HG02870 (cell line): ENCODE measurements around the gene NT5C.
A peak's percentile ranks its signal among the peaks of the same experiment; 100 is the strongest.
"Not testable (repeated sequence)": the region's sequence is repeated elsewhere in the genome, so short reads cannot be mapped to it uniquely, and the experiment has no call there.

Source experiments
- ATAC-seq: cut with Tn5 transposase; IDR thresholded peaks from one replicate; pipeline ENCODE4 v1.9.1; 2021; ENCODE audit warnings: mild to moderate bottlenecking, moderate library complexity; ENCODE audit not compliant: unreplicated experiment

Gene NT5C

GRCh38 chr17:75131278-75132017 lies at the start of gene NT5C:
Gene NT5C, minus strand, starts transcription at chr17:75131742. Its CDS starts 35 bp downstream, at chr17:75131707.
- peak; percentile 74 for ATAC-seq

GRCh38 chr17:75181110-75181509 lies 49.6 kb upstream of the NT5C start:
- ATAC-seq = no peak

GRCh38 chr17:75178453-75178852 lies 46.9 kb upstream of the NT5C start:
- no peak for ATAC-seq

DNA sequence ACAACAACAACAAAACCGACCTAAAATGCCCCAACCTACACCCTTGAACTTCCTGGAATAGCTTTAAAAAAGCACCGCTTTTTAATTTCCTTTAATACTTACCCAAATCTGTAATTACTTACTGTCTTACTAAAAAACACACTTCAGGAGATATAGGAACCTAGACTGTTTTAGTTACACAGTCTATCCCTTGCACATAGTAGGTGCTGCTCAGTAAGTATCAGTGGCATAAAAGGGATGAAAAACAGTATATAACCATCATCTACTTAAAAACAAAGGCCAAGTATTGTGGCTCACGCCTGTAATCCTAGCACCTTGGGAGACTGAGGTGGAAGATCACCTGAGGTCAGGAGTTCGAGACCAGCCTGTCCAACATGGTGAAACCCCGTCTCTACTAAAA lies 45.1 kb upstream of the NT5C start:
- no peak for ATAC-seq

DNA sequence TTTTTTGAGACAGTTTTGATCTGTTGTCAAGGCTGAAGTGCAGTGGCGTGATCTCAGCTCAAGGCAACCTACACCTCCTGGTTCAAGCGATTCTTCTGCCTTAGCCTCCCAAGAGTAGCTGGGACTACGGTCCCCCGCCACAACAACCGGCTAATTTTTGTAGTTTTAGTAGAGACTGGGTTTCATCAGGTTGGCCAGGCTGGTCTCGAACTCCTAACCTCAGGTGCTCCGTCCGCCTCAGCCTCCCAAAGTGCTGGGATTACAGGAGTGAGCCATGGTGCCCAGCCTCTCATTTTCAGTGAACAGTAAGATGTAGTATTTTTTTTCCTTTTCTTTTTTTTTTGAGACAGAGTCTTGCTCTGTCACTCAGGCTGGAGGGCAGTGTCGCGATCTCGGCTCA lies 43.5 kb upstream of the NT5C start:
- ATAC-seq = no peak

DNA sequence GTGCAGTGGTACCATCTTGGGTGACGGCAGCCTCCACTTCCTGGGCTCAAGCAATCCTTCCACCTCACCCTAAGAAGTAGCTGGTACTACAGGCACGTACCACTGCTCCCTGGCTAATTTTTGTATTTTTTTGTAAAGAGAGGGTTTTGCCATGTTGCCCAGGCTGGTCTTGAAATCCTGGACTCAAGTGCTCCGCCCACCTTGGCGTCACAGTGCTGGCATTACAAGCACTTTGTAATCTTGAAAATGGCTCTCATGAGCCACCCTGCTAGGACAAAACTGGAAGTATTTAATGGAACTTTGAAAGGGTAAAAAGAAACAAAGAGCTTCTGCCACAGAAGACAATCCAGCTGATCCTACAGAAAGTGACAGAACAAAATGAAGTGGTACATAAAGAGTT lies 42.0 kb upstream of the NT5C start:
- ATAC-seq = no peak

DNA sequence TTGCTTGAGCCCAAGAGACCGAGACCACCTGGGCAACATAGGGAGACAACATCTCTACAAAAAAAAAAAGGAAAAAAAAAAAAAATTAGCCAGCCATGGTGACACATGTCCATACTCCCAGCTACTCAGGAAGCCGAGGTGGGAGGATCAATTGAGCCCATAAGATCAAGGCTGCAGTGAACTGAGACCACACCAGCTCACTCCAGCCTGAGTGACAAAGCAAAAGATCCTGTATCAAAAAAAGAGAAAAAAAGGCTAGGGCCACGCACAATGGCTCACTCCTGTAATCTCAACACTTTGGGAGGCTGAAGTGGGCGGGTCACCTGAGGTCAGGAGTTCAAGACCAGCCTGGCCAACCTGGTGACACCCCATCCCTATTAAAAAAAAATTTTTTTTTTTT lies 37.5 kb upstream of the NT5C start:
- ATAC-seq = no peak

GRCh38 chr17:75164606-75165005 lies 33.1 kb upstream of the NT5C start:
- not testable (repeated sequence) for ATAC-seq

- ATAC-seq = no peak
Observed at GRCh38 chr17:75163074-75163473, 31.5 kb upstream of the NT5C start.

DNA sequence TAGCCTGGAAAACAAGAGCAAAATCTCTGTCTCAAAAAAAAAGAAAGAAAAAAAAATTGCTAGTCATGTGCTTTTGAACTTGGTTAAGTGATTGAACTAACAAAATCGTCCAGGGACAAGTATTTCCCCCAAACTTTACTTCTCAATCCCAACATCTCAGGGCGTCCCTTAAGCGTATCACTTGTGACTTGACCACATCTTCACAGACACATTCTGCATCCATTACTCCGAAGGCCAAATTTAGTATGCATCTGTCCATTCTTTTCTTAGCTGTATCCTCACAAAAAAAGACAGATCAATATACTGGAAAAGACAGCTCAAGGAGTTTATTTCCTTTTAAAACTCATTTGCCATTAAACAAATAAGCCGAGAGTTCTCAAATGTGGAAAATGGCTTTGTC lies 28.7 kb upstream of the NT5C start:
- no peak for ATAC-seq

GRCh38 chr17:75159196-75160031 lies 27.9 kb upstream of the NT5C start:
- ATAC-seq = no peak

GRCh38 chr17:75158480-75158879 lies 26.9 kb upstream of the NT5C start:
- ATAC-seq = not testable (repeated sequence)

DNA sequence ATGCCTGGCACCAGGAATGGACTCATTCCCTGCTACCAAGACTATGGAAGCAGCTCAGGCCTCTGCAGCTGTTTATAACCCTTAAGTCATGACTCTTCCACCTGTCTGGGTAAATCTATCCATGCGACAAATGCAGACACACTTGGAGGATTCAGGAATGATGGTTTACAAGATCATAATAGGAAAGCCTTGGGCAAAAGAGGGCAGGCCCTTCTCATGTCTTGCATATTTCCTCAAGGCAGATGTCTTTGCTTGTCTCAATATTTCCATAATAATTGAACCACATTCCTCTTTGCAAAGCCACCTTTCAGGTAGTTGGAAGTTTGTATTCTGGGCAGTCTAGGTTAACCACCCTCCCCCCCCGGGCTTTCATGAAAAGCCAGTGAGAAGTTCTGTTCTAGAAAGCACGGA lies 23.7 kb upstream of the NT5C start:
- no peak for ATAC-seq

DNA sequence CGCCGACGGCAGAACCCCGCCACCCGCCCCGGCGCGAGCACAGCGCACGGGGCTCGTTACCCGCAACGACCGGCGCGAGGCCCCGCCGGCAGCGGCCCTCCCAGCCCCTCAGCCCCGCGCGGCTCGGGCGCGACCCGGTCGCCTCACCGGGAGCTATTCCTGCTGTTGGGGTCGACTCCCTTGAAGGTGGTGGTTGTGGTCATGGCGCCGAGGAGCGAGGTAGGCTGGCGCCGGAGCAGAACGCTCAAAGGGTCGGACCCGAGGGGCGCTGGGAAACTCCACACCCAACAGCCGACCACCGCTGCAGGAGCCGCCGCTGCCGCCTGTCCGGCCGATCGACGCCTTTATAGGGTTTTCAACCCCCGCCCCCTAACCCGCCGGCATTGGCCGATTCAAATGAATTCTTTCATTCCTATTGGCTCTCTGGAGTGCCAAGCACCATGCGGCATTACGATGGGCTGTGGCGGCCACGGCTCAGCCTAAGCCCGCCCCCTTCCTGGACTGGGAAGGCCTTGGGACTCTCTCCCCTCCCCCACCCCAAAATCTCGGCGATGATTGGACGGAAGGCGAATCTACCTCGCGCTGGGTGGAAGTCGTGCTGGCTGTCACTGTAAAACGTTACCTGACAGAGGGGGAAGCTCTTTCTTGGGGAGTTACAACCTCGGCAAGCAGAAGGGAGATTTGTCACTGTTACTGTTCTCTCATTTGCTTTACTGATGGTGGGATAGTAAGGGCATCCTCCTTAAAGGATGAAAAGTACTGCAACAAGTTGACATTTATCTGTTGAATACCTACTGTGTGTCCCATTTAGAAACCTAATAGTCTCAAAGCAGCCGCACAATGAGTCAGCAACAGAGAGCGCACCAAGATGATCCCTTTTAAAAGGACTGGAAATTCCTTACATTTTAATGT lies 22.9 kb upstream of the NT5C start, which contains the start of gene JPT1:
JPT1 (minus strand) TSS at position 318 of the 912 bp plus-strand sequence; CDS start at position 203, 115 bp downstream.
- peak; percentile 95 for ATAC-seq

DNA sequence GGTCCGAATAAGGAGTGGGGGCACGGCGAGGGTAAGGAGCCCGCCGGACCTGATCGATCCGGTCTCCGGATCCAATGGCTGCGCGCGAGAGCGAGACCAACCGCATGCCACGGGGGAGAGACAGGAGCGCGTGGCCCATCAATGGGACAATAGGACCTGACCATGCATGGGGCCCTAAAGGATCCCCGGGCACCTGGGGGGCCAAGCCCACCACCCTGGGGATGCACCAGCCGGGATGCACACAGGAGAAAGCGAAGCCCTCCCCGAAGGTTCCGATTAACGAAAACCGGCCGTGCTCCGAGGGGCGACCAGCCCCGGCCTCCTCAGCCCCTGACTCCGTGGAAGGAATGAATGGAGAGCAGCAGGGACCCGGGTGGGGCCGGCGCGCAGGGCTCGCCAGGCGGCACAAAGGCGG lies 22.2 kb upstream of the NT5C start:
- ATAC-seq = peak; percentile 8

GRCh38 chr17:75152922-75153779 lies 21.6 kb upstream of the NT5C start:
- no peak for ATAC-seq

DNA sequence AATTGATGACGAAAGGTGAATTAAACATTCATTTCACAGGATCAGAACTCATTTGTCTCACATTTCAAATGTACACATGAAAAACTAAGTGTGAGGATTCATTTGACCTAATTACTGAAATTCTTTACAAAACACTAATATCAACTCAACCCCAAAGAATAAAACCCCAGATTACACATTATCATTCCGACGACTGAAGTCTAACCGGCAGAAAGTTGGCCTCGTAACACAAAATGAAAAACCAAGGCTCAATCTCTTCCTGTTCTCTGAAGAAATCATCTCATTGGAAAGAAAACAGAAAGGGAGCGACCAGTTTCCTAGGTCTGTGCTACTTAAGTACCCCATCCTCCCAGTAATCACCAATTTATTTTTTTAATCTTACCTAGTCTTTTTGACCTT lies 21.0 kb upstream of the NT5C start:
- no peak for ATAC-seq

DNA sequence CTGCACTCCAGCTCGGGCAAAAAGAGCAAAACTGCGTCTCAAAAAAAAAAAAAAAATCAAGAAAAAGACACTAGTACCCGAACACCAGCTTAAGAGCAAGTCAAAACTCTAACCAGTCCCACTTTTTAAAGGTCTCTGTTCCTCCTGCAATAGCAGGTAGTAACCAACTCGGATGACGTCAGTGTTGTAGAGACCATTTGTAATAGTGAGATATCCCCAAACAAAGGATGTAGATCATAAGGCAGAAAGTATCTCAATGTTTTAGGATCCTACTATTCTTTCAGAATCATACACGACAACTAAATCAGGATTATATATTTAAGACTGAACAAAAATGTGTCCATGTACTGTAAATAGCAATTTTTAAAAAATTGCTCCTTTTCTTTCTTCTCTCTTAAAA lies 20.4 kb upstream of the NT5C start:
- no peak for ATAC-seq

GRCh38 chr17:75147878-75148546 lies 16.5 kb upstream of the NT5C start:
- no peak for ATAC-seq

GRCh38 chr17:75146592-75146991 lies 15.1 kb upstream of the NT5C start:
- ATAC-seq = no peak
